Neural progenitor cell (in vitro differentiated cells): ENCODE results near the gene PGAM2. TPM values are rescaled to one million over a fixed set of nuclear protein-coding genes. Genes with fewer than 3 reads are reported as not detected.

Experiments
- DNase-seq: peaks from one replicate; pipeline ENCODE4 v3.0.0-alpha.2; 2016; ENCODE audit warnings: low spot score
- H2AFZ ChIP-seq: fragments of 200-600 bp; sonication (generic); replicated peaks from 2 replicates; pipeline ENCODE4 v1.6.1; 2016; ENCODE audit warnings: antibody characterized with exemption
- H3F3A ChIP-seq: fragments of 200-600 bp; sonication (generic); 2 replicates; pipeline ENCODE4 v1.6.1; 2016; ENCODE audit warnings: antibody characterized with exemption, low read depth
- H3K27ac ChIP-seq: fragments of 200-600 bp; sonication (generic); 2 replicates; pipeline ENCODE4 v1.5.1; 2016; ENCODE audit warnings: mild to moderate bottlenecking
- H3K27me3 ChIP-seq: fragments of 200-600 bp; sonication (generic); 2 replicates; pipeline ENCODE4 v1.6.1; 2016; ENCODE audit warnings: mild to moderate bottlenecking, moderate library complexity
- H3K36me3 ChIP-seq: fragments of 200-600 bp; sonication (generic); 2 replicates; pipeline ENCODE4 v1.5.1; 2016
- H3K4me1 ChIP-seq: fragments of 200-600 bp; sonication (generic); 2 replicates; pipeline ENCODE4 v1.6.1; 2016; ENCODE audit warnings: mixed run types
- H3K4me2 ChIP-seq: fragments of 200-600 bp; sonication (generic); 2 replicates; pipeline ENCODE4 v1.6.1; 2016
- H3K4me3 ChIP-seq: fragments of 200-600 bp; sonication (generic); 2 replicates; pipeline ENCODE4 v1.5.1; 2016
- H3K79me2 ChIP-seq: fragments of 200-600 bp; sonication (generic); 2 replicates; pipeline ENCODE4 v1.6.1; 2016; ENCODE audit warnings: low read depth
- H3K9ac ChIP-seq: fragments of 200-600 bp; sonication (generic); 2 replicates; pipeline ENCODE4 v1.6.1; 2016
- H3K9me3 ChIP-seq: fragments of 200-600 bp; sonication (generic); 2 replicates; pipeline ENCODE4 v1.5.1; 2016; ENCODE audit warnings: low read depth
- H4K20me1 ChIP-seq: fragments of 200-600 bp; sonication (generic); 2 replicates; pipeline ENCODE4 v1.6.1; 2016; ENCODE audit warnings: low read depth
- H3K27ac Mint-ChIP-seq: 3 replicates; pipeline ENCODE4 v1.8.0; 2021; ENCODE audit warnings: mixed read lengths
- H3K27me3 Mint-ChIP-seq: 2 replicates; pipeline ENCODE4 v1.8.0; 2022; ENCODE audit warnings: low read depth, mild to moderate bottlenecking, inconsistent platforms, moderate library complexity, mixed read lengths; ENCODE audit not compliant: insufficient read depth
- H3K36me3 Mint-ChIP-seq: 3 replicates; pipeline ENCODE4 v1.8.0; 2021; ENCODE audit warnings: mixed read lengths
- H3K4me1 Mint-ChIP-seq: 3 replicates; pipeline ENCODE4 v1.8.0; 2021; ENCODE audit warnings: mixed read lengths
- H3K4me3 Mint-ChIP-seq: 3 replicates; pipeline ENCODE4 v1.8.0; 2021; ENCODE audit warnings: mild to moderate bottlenecking, moderate library complexity, mixed read lengths
- H3K9me3 Mint-ChIP-seq: 3 replicates; pipeline ENCODE4 v1.8.0; 2020; ENCODE audit warnings: mixed read lengths
- EZH2 ChIP-seq: fragments of 200-600 bp; sonication (generic); IDR thresholded peaks from 2 replicates; pipeline ENCODE4 v1.6.1; 2017; ENCODE audit warnings: antibody characterized with exemption, mild to moderate bottlenecking, moderate library complexity
- EZH2phosphoT487 ChIP-seq: fragments of 200-600 bp; sonication (generic); IDR thresholded peaks from 2 replicates; pipeline ENCODE4 v1.6.1; 2017; ENCODE audit warnings: antibody characterized with exemption
- total RNA-seq: library from RNA; depleted of rRNA; stranded (reverse); fragments of >200 nt; gene quantifications from 2 replicates; pipeline ENCODE4 v1.2.3, GENCODE V29; 2015; ENCODE audit warnings: low replicate concordance
- TF ChIP-seq, protein P1 (sequence below): fragments of 200-600 bp; sonication (generic); IDR thresholded peaks from 2 replicates; pipeline ENCODE4 v1.5.1; 2017; ENCODE audit warnings: antibody characterized with exemption, mild to moderate bottlenecking

PGAM2 gene
- total RNA-seq, 1 donor from 2014 or later: 11.2 TPM

DNA sequence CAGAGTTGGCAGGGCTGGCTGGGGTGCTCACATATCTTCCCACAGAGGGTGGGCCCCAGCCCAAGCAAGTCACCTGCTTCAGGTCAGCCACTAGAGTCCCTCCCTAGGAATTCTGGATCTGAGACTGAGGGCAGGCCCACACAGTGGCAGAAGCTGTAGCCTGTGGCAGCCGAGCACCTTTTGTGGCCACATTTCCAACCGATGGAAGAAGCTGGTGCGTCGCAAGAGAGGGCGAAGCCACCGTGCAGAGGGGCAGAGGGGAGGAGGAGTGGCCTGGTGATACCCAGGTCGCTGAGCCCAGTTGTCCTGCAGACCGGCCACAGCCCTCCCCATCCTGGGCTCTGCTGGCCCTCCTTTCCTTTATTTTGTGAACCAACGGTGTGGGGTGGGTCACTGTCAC is 11.7 kb upstream of the PGAM2 start:
- Histone ChIP-seq H3K27me3 (no peaks in the 10 kb centered on the region), H2AFZ (no peak overlapping the region), H4K20me1 (no peaks in the 10 kb centered on the region), H3K36me3 (no peaks in the 10 kb centered on the region), H3K4me3 (no peak overlapping the region), H3K9ac (no peak overlapping the region), H3K4me2 (no peak overlapping the region), H3K27ac (no peak overlapping the region), H3F3A (peaks cover 3% of the 10 kb centered on the region), H3K79me2 (peaks cover 7% of the 10 kb centered on the region), H3K4me1 (no peaks in the 10 kb centered on the region), H3K9me3 (no peaks in the 10 kb centered on the region)
- TF ChIP-seq, protein P1, sequence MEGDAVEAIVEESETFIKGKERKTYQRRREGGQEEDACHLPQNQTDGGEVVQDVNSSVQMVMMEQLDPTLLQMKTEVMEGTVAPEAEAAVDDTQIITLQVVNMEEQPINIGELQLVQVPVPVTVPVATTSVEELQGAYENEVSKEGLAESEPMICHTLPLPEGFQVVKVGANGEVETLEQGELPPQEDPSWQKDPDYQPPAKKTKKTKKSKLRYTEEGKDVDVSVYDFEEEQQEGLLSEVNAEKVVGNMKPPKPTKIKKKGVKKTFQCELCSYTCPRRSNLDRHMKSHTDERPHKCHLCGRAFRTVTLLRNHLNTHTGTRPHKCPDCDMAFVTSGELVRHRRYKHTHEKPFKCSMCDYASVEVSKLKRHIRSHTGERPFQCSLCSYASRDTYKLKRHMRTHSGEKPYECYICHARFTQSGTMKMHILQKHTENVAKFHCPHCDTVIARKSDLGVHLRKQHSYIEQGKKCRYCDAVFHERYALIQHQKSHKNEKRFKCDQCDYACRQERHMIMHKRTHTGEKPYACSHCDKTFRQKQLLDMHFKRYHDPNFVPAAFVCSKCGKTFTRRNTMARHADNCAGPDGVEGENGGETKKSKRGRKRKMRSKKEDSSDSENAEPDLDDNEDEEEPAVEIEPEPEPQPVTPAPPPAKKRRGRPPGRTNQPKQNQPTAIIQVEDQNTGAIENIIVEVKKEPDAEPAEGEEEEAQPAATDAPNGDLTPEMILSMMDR: no peak
- TF ChIP-seq EZH2 (no peak), EZH2phosphoT487 (no peak)
- no peaks in the 10 kb centered on the region for H3K9me3 Mint-ChIP-seq
- H3K27ac Mint-ChIP-seq: no peak overlapping the region
- peaks cover 7% of the 10 kb centered on the region for H3K27me3 Mint-ChIP-seq
- H3K4me3 Mint-ChIP-seq: no peak overlapping the region
- peaks cover 7% of the 10 kb centered on the region for H3K36me3 Mint-ChIP-seq
- H3K4me1 Mint-ChIP-seq: peaks cover 10% of the 10 kb centered on the region
- no peak for DNase-seq

DNA sequence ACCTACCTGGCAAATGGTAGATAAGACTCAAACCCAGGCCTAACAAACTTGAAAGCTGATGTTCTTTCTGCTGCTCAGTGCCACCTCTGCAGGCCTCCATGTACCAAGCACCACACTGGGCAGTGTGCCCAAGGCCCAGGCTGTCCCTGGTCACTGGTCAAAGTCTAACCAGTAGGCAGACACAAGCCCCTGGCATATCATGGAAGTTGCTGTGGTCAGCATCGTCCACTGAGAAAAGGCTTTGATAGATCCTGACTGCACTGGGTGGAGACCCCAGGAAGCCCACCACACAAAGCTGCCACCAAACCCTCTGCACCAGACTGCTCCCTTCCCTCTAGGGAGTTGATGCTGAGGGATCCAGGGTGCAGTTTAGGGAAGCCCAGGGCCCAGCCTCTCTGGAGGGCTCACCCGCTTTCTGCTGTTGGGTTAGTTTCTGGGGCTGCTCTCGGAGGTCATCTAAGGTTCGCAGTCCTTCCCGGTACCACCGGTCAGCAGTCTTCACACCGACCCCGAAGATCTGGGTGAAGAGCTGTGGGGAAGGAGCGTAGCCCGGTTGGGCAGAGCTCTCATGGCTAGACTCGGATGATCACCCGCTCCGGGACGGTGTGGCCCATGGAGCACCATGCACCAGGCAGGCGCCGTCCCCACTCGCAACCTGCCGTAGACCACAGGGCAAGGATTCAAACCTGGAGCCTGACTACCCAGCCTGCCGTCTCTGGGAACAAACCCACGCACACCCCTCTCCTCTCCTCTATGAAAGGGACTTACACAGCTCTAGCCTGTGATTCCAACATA is 10.9 kb upstream of the PGAM2 start:
- H3K4me3 ChIP-seq: no peak overlapping the region
- H3K9me3 ChIP-seq: no peaks in the 10 kb centered on the region
- Mint-ChIP-seq H3K27me3 (peaks cover 6% of the 10 kb centered on the region), H3K9me3 (no peaks in the 10 kb centered on the region), H3K27ac (no peak overlapping the region), H3K4me3 (no peak overlapping the region), H3K4me1 (peaks cover 8% of the 10 kb centered on the region), H3K36me3 (peaks cover 6% of the 10 kb centered on the region)
- H3K79me2 ChIP-seq: no peaks in the 10 kb centered on the region
- DNase-seq: no peak
- H3K9ac ChIP-seq: no peak overlapping the region
- no peaks in the 10 kb centered on the region for H3K27me3 ChIP-seq
- no peak overlapping the region for H3K27ac ChIP-seq
- H3K4me2 ChIP-seq: no peak overlapping the region
- peaks cover 4% of the 10 kb centered on the region for H3F3A ChIP-seq
- no peak overlapping the region for H2AFZ ChIP-seq
- no peaks in the 10 kb centered on the region for H3K4me1 ChIP-seq
- H3K36me3 ChIP-seq: no peaks in the 10 kb centered on the region
- no peaks in the 10 kb centered on the region for H4K20me1 ChIP-seq
- TF ChIP-seq, protein P1: no peak
- TF ChIP-seq EZH2phosphoT487: no peak
- no peak for TF ChIP-seq EZH2

GRCh38 chr7:44075296-44076075 is 10.1 kb upstream of the PGAM2 start:
- Histone ChIP-seq H3K4me2 (no peak overlapping the region), H4K20me1 (no peaks in the 10 kb centered on the region), H3K27me3 (no peaks in the 10 kb centered on the region), H3K79me2 (no peaks in the 10 kb centered on the region), H2AFZ (no peak overlapping the region), H3K4me1 (no peaks in the 10 kb centered on the region), H3K9ac (no peak overlapping the region), H3K4me3 (no peak overlapping the region), H3K36me3 (no peaks in the 10 kb centered on the region), H3K27ac (no peak overlapping the region), H3F3A (peaks cover 4% of the 10 kb centered on the region), H3K9me3 (no peaks in the 10 kb centered on the region)
- no peak for DNase-seq
- TF ChIP-seq, protein P1: no peak
- no peak for TF ChIP-seq EZH2phosphoT487
- TF ChIP-seq EZH2: no peak
- peaks cover 2% of the 10 kb centered on the region for H3K4me1 Mint-ChIP-seq
- H3K36me3 Mint-ChIP-seq: peaks cover 2% of the 10 kb centered on the region
- H3K27ac Mint-ChIP-seq: no peak overlapping the region
- no peak overlapping the region for H3K4me3 Mint-ChIP-seq
- H3K27me3 Mint-ChIP-seq: peaks cover 6% of the 10 kb centered on the region
- H3K9me3 Mint-ChIP-seq: no peaks in the 10 kb centered on the region
